AG04449 (cell line): ENCODE data around the gene BMP10.
A peak's percentile ranks its signal among the peaks of the same experiment; 100 is the strongest.

Experiments used
- CTCF ChIA-PET: fragments of 350-600 bp; formaldehyde crosslinking; extraction: SDS; loops from one replicate; lab custom pipeline; 2021; ENCODE audit warnings: antibody characterized with exemption; lab: Yijun Ruan, JAX
- POLR2A ChIA-PET: fragments of 400-600, 350-600 bp; formaldehyde crosslinking; extraction: SDS; loops from one replicate; lab custom pipeline; 2020; ENCODE audit warnings: antibody characterized with exemption, inconsistent platforms; lab: Yijun Ruan, JAX
- DNase-seq: peaks from one replicate; pipeline ENCODE4 v3.0.0-alpha.2; 2010; ENCODE audit warnings: low read depth, low spot score
- H3K4me3 ChIP-seq: 2 replicates; pipeline ENCODE4 v1.5.1; 2011; ENCODE audit warnings: low read depth, mild to moderate bottlenecking, control low read depth, low read length
- CTCF ChIP-seq: IDR thresholded peaks from one replicate; pipeline ENCODE4 v1.5.1; 2011; ENCODE audit warnings: mild to moderate bottlenecking, moderate library complexity, low read length, control low read depth, inconsistent platforms; ENCODE audit not compliant: insufficient read depth; ENCODE audit errors: missing control alignments

The BMP10 gene

GRCh38 chr2:68837164-68837860, 33.9 kb downstream of the BMP10 start:
- H3K4me3 ChIP-seq = no peak overlapping the region
- peak; percentile 72 for TF ChIP-seq CTCF
- no peak for DNase-seq
- POLR2A ChIA-PET = no interaction called here
- CTCF ChIA-PET = interaction anchor here (0.7 to 8.8 kb wide), 11 partner anchors 8 to 128 kb away, joined by 3 to 84 read pairs (median 4); no protein-coding TSS in a partner anchor

- POLR2A ChIA-PET = no interaction called here
- DNase-seq = no peak
- no peak overlapping the region for H3K4me3 ChIP-seq
- no peak for TF ChIP-seq CTCF
- CTCF ChIA-PET = interaction anchor here (1.0 to 8.8 kb wide), 11 partner anchors 9 to 372 kb away, joined by 3 to 84 read pairs (median 5); no protein-coding TSS in a partner anchor
Observed at GRCh38 chr2:68835621-68836020, 35.6 kb downstream of the BMP10 start.

GRCh38 chr2:68834737-68835376, 36.3 kb downstream of the BMP10 start:
- no peak for DNase-seq
- no peak for TF ChIP-seq CTCF
- H3K4me3 ChIP-seq = no peak overlapping the region
- POLR2A ChIA-PET = no interaction called here
- CTCF ChIA-PET = interaction anchor here (1.2 to 8.8 kb wide), 7 partner anchors 10 to 126 kb away, joined by 3 to 84 read pairs (median 10); no protein-coding TSS in a partner anchor

- no peak overlapping the region for H3K4me3 ChIP-seq
- ChIA-PET CTCF (interaction anchor here (1.1 to 8.8 kb wide), 4 partner anchors 9 to 93 kb away, joined by 3 to 84 read pairs (median 8); no protein-coding TSS in a partner anchor), POLR2A (no interaction called here)
- DNase-seq = no peak
- no peak for TF ChIP-seq CTCF
Observed at GRCh38 chr2:68833162-68833561, 38.0 kb downstream of the BMP10 start.

- no peak overlapping the region for H3K4me3 ChIP-seq
- CTCF ChIA-PET = interaction anchor here (1.1 to 2.8 kb wide), 3 partner anchors 9 to 93 kb away, joined by 3 to 13 read pairs (median 4); no protein-coding TSS in a partner anchor
- TF ChIP-seq CTCF = no peak
- POLR2A ChIA-PET = no interaction called here
- no peak for DNase-seq
Observed at GRCh38 chr2:68832233-68832869, 38.8 kb downstream of the BMP10 start.

GRCh38 chr2:68831686-68832232, 39.4 kb downstream of the BMP10 start:
- no peak overlapping the region for H3K4me3 ChIP-seq
- DNase-seq = peak; percentile 3
- ChIA-PET POLR2A (no interaction called here), CTCF (interaction anchor here (2.8 kb wide), 1 partner anchor 79 kb away, joined by 13 read pairs; no protein-coding TSS in a partner anchor)
- no peak for TF ChIP-seq CTCF
